Smooth muscle cell (in vitro differentiated cells): ENCODE measurements around the gene TSPAN9. TPM values are rescaled to one million over a fixed set of nuclear protein-coding genes. Genes with fewer than 3 reads are reported as not detected.

ENCODE experiments used
- DNase-seq: peaks from one replicate; lab custom pipeline; 2025; ENCODE audit not compliant: unreplicated experiment; lab: John Stamatoyannopoulos, UW
- H2AFZ ChIP-seq: fragments of 200-600 bp; sonication (generic); 2 replicates; pipeline ENCODE4 v1.6.0; 2016; ENCODE audit warnings: antibody characterized with exemption, low read depth, mild to moderate bottlenecking
- H3F3A ChIP-seq: fragments of 200-600 bp; sonication (generic); 2 replicates; pipeline ENCODE4 v1.6.0; 2017; ENCODE audit warnings: antibody characterized with exemption, low read depth
- H3K27ac ChIP-seq: fragments of 200-600 bp; sonication (generic); 2 replicates; pipeline ENCODE4 v1.5.1; 2016; ENCODE audit warnings: low read depth, mild to moderate bottlenecking
- H3K27me3 ChIP-seq: fragments of 200-600 bp; sonication (generic); 2 replicates; pipeline ENCODE4 v1.6.1; 2016; ENCODE audit warnings: low read depth, mild to moderate bottlenecking
- H3K36me3 ChIP-seq: fragments of 200-600 bp; sonication (generic); 2 replicates; pipeline ENCODE4 v1.5.1; 2016; ENCODE audit warnings: low read depth
- H3K4me1 ChIP-seq: fragments of 200-600 bp; sonication (generic); 2 replicates; pipeline ENCODE4 v1.5.1; 2016; ENCODE audit warnings: low read depth
- H3K4me2 ChIP-seq: fragments of 200-600 bp; sonication (generic); 2 replicates; pipeline ENCODE4 v1.6.0; 2016; ENCODE audit warnings: mild to moderate bottlenecking
- H3K4me3 ChIP-seq: fragments of 200-600 bp; sonication (generic); 2 replicates; pipeline ENCODE4 v1.5.1; 2016; ENCODE audit warnings: mild to moderate bottlenecking
- H3K79me2 ChIP-seq: fragments of 200-600 bp; sonication (generic); 2 replicates; pipeline ENCODE4 v1.6.0; 2016; ENCODE audit warnings: low read depth, mild to moderate bottlenecking
- H3K9ac ChIP-seq: fragments of 200-600 bp; sonication (generic); 2 replicates; pipeline ENCODE4 v1.6.0; 2016; ENCODE audit warnings: low read depth
- H3K9me3 ChIP-seq: fragments of 200-600 bp; sonication (generic); replicated peaks from 2 replicates; pipeline ENCODE4 v1.5.1; 2016; ENCODE audit warnings: low read depth
- H4K20me1 ChIP-seq: fragments of 200-600 bp; sonication (generic); 2 replicates; pipeline ENCODE4 v1.6.0; 2016; ENCODE audit warnings: low read depth
- CTCF ChIP-seq: fragments of 200-600 bp; sonication (generic); IDR thresholded peaks from 2 replicates; pipeline ENCODE4 v1.5.1; 2017; ENCODE audit warnings: borderline replicate concordance, mild to moderate bottlenecking, antibody characterized with exemption; ENCODE audit not compliant: insufficient read depth, poor library complexity, severe bottlenecking
- WGBS: methylation state at CpG from one replicate; pipeline ENCODE4 v1.1.7; 2016; ENCODE audit warnings: low lambda C conversion rate; 5-methylcytosine and 5-hydroxymethylcytosine counted together
- polyA plus RNA-seq: library from polyadenylated mRNA; unstranded; fragments of >200 nt; fragmentation: Nextera tagmentation; extraction: Ambion mirVana; gene quantifications from 2 replicates; pipeline ENCODE4 v1.2.1, GENCODE V29; 2016
- total RNA-seq: library from RNA; depleted of rRNA; stranded (reverse); fragments of >200 nt; gene quantifications from 2 replicates; pipeline ENCODE4 v1.2.3, GENCODE V29; 2014

The TSPAN9 gene
- total and polyA plus RNA-seq, 2 experiments from 2014 or later = 17.7 to 29.8 TPM

- Histone ChIP-seq H3K27me3 (no peaks in the 10 kb centered on the region), H4K20me1 (peaks cover 68% of the 10 kb centered on the region), H3K9ac (no peak overlapping the region), H3F3A (no peaks in the 10 kb centered on the region), H3K4me1 (no peaks in the 10 kb centered on the region), H3K27ac (no peak overlapping the region), H2AFZ (no peak overlapping the region), H3K79me2 (no peaks in the 10 kb centered on the region), H3K36me3 (no peaks in the 10 kb centered on the region), H3K4me2 (no peak overlapping the region), H3K4me3 (no peak overlapping the region), H3K9me3 (no peaks in the 10 kb centered on the region)
- WGBS = 86% methylated on average over 7 of the region's 7 CpGs
- no peak for TF ChIP-seq CTCF
- no peak for DNase-seq
Observed at GRCh38 chr12:3257411-3257810, 180.2 kb downstream of the TSPAN9 start.

- Histone ChIP-seq H3K4me2 (no peak overlapping the region), H3K4me3 (no peak overlapping the region), H3K4me1 (no peaks in the 10 kb centered on the region), H3K9ac (no peak overlapping the region), H3K27me3 (no peaks in the 10 kb centered on the region), H3F3A (no peaks in the 10 kb centered on the region), H2AFZ (no peak overlapping the region), H3K79me2 (no peaks in the 10 kb centered on the region), H3K27ac (no peak overlapping the region), H4K20me1 (peaks cover 70% of the 10 kb centered on the region), H3K9me3 (no peaks in the 10 kb centered on the region), H3K36me3 (no peaks in the 10 kb centered on the region)
- DNase-seq = no peak
- no peak for TF ChIP-seq CTCF
- WGBS = 94% methylated on average over 8 of the region's 8 CpGs
Observed at GRCh38 chr12:3259973-3260372, 182.8 kb downstream of the TSPAN9 start.

GRCh38 chr12:3261782-3262359 lies 184.7 kb downstream of the TSPAN9 start:
- Histone ChIP-seq H3F3A (no peaks in the 10 kb centered on the region), H3K4me3 (no peak overlapping the region), H3K4me1 (no peaks in the 10 kb centered on the region), H3K9ac (no peak overlapping the region), H2AFZ (no peak overlapping the region), H3K36me3 (no peaks in the 10 kb centered on the region), H3K79me2 (no peaks in the 10 kb centered on the region), H3K9me3 (no peaks in the 10 kb centered on the region), H3K27me3 (no peaks in the 10 kb centered on the region), H4K20me1 (peaks cover 88% of the 10 kb centered on the region), H3K27ac (no peak overlapping the region), H3K4me2 (no peak overlapping the region)
- no peak for DNase-seq
- no peak for TF ChIP-seq CTCF
- WGBS = 89% methylated on average over 11 of the region's 11 CpGs

GRCh38 chr12:3262470-3262869 lies 185.3 kb downstream of the TSPAN9 start:
- DNase-seq = no peak
- H4K20me1 ChIP-seq = peaks cover 94% of the 10 kb centered on the region
- TF ChIP-seq CTCF = no peak
- H3K4me3 ChIP-seq = no peak overlapping the region
- no peak overlapping the region for H3K27ac ChIP-seq
- no peaks in the 10 kb centered on the region for H3K36me3 ChIP-seq
- no peak overlapping the region for H3K9ac ChIP-seq
- H3F3A ChIP-seq = no peaks in the 10 kb centered on the region
- no peaks in the 10 kb centered on the region for H3K9me3 ChIP-seq
- H2AFZ ChIP-seq = no peak overlapping the region
- H3K4me1 ChIP-seq = no peaks in the 10 kb centered on the region
- no peaks in the 10 kb centered on the region for H3K27me3 ChIP-seq
- no peak overlapping the region for H3K4me2 ChIP-seq
- 86% methylated on average over 10 of the region's 10 CpGs for WGBS
- no peaks in the 10 kb centered on the region for H3K79me2 ChIP-seq
